ENCODE results near the gene PSMG4. TPM values are rescaled to one million over a fixed set of nuclear protein-coding genes. Genes with fewer than 3 reads are reported as not detected.
A peak's percentile ranks its signal among the peaks of the same experiment; 100 is the strongest.

The PSMG4 gene
- total and polyA plus RNA-seq, 9 of the 15 experiments (the other 6 are each of a cell fraction or from before 2014, with no cell fraction given), result 12.9 to 185 (median 52.0) TPM

DNA sequence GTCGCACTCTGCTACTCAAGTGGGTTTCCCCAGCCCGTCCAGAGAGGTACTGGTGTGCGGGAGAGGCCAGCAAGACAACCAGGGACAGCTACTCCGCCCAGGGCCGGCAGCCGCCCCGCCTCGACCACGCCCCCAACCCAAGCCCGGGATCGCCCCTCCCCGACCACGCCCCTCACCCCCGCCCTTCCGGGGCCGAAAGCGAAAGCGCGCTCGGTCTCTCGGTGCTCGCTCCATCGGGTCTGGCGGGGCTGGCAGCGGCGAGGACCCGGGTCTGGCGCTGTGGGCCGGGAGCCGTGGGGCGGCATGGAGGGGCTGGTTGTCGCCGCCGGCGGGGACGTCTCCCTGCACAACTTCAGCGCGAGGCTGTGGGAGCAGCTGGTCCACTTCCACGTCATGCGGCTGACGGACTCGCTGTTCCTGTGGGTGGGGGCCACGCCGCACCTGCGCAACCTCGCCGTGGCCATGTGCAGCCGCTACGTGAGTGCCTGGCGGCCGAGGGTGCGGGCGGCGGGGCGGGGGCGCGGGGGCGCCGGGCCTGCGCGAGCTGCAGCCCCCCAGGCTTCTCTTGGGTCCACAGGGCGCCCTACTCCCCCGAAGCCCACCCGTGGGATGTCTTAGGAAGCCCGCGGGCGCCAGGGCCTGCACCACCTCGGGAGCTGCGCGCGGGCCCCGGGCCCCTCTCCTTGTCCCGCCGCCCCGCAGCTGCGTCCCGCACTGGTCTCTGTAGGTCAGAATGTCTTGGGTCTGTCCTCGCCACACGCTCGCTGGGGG, at the start of gene PSMG4 (continued):
- no peak for TF ChIP-seq RFX5 (IDR thresholded peaks at IDR 0.05; ENCODE audit: low read depth, low read length)
- no peak for TF ChIP-seq ESRRB (CRISPR knock-in tag; IDR thresholded peaks at IDR 0.05; ENCODE audit: borderline replicate concordance)
- peak; percentile 60; the same call in 1 of the 2 replicates for TF ChIP-seq SIN3B (IDR thresholded peaks at IDR 0.05; ENCODE audit: low read depth)
- TF ChIP-seq, protein P1, sequence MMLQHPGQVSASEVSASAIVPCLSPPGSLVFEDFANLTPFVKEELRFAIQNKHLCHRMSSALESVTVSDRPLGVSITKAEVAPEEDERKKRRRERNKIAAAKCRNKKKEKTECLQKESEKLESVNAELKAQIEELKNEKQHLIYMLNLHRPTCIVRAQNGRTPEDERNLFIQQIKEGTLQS (IDR thresholded peaks at IDR 0.05), result no peak
- TF ChIP-seq, protein P1 (CRISPR knock-in tag; conservative IDR thresholded peaks at IDR 0.05), result peak; percentile 50; the same call in 1 of the 2 replicates
- TF ChIP-seq TCF3 (CRISPR knock-in tag; IDR thresholded peaks at IDR 0.05), result no peak
- TF ChIP-seq, protein P2, sequence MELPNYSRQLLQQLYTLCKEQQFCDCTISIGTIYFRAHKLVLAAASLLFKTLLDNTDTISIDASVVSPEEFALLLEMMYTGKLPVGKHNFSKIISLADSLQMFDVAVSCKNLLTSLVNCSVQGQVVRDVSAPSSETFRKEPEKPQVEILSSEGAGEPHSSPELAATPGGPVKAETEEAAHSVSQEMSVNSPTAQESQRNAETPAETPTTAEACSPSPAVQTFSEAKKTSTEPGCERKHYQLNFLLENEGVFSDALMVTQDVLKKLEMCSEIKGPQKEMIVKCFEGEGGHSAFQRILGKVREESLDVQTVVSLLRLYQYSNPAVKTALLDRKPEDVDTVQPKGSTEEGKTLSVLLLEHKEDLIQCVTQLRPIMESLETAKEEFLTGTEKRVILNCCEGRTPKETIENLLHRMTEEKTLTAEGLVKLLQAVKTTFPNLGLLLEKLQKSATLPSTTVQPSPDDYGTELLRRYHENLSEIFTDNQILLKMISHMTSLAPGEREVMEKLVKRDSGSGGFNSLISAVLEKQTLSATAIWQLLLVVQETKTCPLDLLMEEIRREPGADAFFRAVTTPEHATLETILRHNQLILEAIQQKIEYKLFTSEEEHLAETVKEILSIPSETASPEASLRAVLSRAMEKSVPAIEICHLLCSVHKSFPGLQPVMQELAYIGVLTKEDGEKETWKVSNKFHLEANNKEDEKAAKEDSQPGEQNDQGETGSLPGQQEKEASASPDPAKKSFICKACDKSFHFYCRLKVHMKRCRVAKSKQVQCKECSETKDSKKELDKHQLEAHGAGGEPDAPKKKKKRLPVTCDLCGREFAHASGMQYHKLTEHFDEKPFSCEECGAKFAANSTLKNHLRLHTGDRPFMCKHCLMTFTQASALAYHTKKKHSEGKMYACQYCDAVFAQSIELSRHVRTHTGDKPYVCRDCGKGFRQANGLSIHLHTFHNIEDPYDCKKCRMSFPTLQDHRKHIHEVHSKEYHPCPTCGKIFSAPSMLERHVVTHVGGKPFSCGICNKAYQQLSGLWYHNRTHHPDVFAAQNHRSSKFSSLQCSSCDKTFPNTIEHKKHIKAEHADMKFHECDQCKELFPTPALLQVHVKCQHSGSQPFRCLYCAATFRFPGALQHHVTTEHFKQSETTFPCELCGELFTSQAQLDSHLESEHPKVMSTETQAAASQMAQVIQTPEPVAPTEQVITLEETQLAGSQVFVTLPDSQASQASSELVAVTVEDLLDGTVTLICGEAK (IDR thresholded peaks at IDR 0.05), result no peak
- TF ChIP-seq, protein P2 (CRISPR knock-in tag; IDR thresholded peaks at IDR 0.05), result no peak
- TF ChIP-seq SMARCA5 (IDR thresholded peaks at IDR 0.05), result no peak
- TF ChIP-seq ZNF253 (CRISPR knock-in tag; conservative IDR thresholded peaks at IDR 0.05), result no peak
- no peak for TF ChIP-seq TAF15 (IDR thresholded peaks at IDR 0.05; ENCODE audit: low read depth, low read length)
- no peak for TF ChIP-seq ZNF165 (CRISPR knock-in tag; IDR thresholded peaks at IDR 0.05; ENCODE audit: borderline replicate concordance)
- no peak for TF ChIP-seq ZNF785 (CRISPR knock-in tag; IDR thresholded peaks at IDR 0.05)
